HepG2 (cell line): ENCODE data around the gene MEAF6. TPM values are rescaled to one million over a fixed set of nuclear protein-coding genes. Genes with fewer than 3 reads are reported as not detected.
A peak's percentile ranks its signal among the peaks of the same experiment; 100 is the strongest.

Source experiments
- CC2D1A ChIP-seq: sonication (generic); formaldehyde crosslinking; IDR thresholded peaks from 2 replicates; pipeline ENCODE4 v1.8.1; 2023; ENCODE audit warnings: mild to moderate bottlenecking, missing genetic modification reagents
- CHD2 ChIP-seq: IDR thresholded peaks from 2 replicates; pipeline ENCODE4 v1.6.1; 2011; ENCODE audit warnings: low read depth, low read length, improper control_type of control experiment
- DMAP1 ChIP-seq: IDR thresholded peaks from 2 replicates; pipeline ENCODE4 v1.6.1; 2016
- EZH2 ChIP-seq: conservative IDR thresholded peaks from 2 replicates; pipeline ENCODE4 v1.6.1; 2012; ENCODE audit warnings: mild to moderate bottlenecking, low read depth, low read length, moderate library complexity
- GRHL1 ChIP-seq: sonication (generic); formaldehyde crosslinking; conservative IDR thresholded peaks from 2 replicates; pipeline ENCODE4 v1.8.0; 2022; ENCODE audit warnings: missing genetic modification reagents
- GTF3A ChIP-seq: sonication (generic); formaldehyde crosslinking; conservative IDR thresholded peaks from 2 replicates; pipeline ENCODE4 v1.4.0; 2020; ENCODE audit warnings: mild to moderate bottlenecking, missing genetic modification reagents
- ISL2 ChIP-seq: sonication (generic); formaldehyde crosslinking; IDR thresholded peaks from 2 replicates; pipeline ENCODE4 v1.5.0; 2020; ENCODE audit warnings: missing genetic modification reagents
- RORA ChIP-seq: sonication (generic); formaldehyde crosslinking; IDR thresholded peaks from 2 replicates; pipeline ENCODE4 v1.5.0; 2020; ENCODE audit warnings: mild to moderate bottlenecking, missing genetic modification reagents, moderate library complexity
- SALL1 ChIP-seq: sonication (generic); formaldehyde crosslinking; IDR thresholded peaks from 2 replicates; pipeline ENCODE4 v1.8.0; 2022; ENCODE audit warnings: mild to moderate bottlenecking, missing genetic modification reagents
- SMARCC2 ChIP-seq: fragments of 450-650 bp; IDR thresholded peaks from 2 replicates; pipeline ENCODE4 v1.6.1; 2017; ENCODE audit warnings: antibody characterized with exemption, mild to moderate bottlenecking
- TAF1 ChIP-seq: sonication (generic); formaldehyde crosslinking; IDR thresholded peaks from 2 replicates; pipeline ENCODE4 v1.4.0; 2020; ENCODE audit warnings: missing genetic modification reagents
- ZBTB20 ChIP-seq: sonication (generic); formaldehyde crosslinking; IDR thresholded peaks from 2 replicates; pipeline ENCODE4 v1.8.1; 2023; ENCODE audit warnings: missing genetic modification reagents, low read depth, mild to moderate bottlenecking, borderline replicate concordance
- ZFY ChIP-seq: sonication (generic); formaldehyde crosslinking; IDR thresholded peaks from 2 replicates; pipeline ENCODE4 v1.4.0; 2020; ENCODE audit warnings: missing genetic modification reagents
- ZNF10 ChIP-seq: sonication (generic); formaldehyde crosslinking; IDR thresholded peaks from 2 replicates; pipeline ENCODE4 v1.4.0; 2020; ENCODE audit warnings: mild to moderate bottlenecking, low read depth, missing genetic modification reagents, borderline replicate concordance
- ZNF160 ChIP-seq: sonication (generic); formaldehyde crosslinking; IDR thresholded peaks from 2 replicates; pipeline ENCODE4 v1.8.0; 2022; ENCODE audit warnings: mild to moderate bottlenecking, inconsistent platforms, missing genetic modification reagents
- ZNF263 ChIP-seq: sonication (generic); formaldehyde crosslinking; IDR thresholded peaks from 2 replicates; pipeline ENCODE4 v1.4.0; 2020; ENCODE audit warnings: missing genetic modification reagents
- ZNF549 ChIP-seq: sonication (generic); formaldehyde crosslinking; IDR thresholded peaks from 2 replicates; pipeline ENCODE4 v1.5.0; 2020; ENCODE audit warnings: missing genetic modification reagents
- ZNF639 ChIP-seq: conservative IDR thresholded peaks from 2 replicates; pipeline ENCODE4 v1.6.1; 2018; ENCODE audit warnings: missing genetic modification reagents
- ZNF83 ChIP-seq: sonication (generic); formaldehyde crosslinking; IDR thresholded peaks from 2 replicates; pipeline ENCODE4 v1.4.0; 2020; ENCODE audit warnings: missing genetic modification reagents, mild to moderate bottlenecking, borderline replicate concordance
- ZNF883 ChIP-seq: sonication (generic); formaldehyde crosslinking; IDR thresholded peaks from 2 replicates; pipeline ENCODE4 v1.5.1; 2020; ENCODE audit warnings: mild to moderate bottlenecking, missing genetic modification reagents; ENCODE audit errors: not compliant biosample characterization
- polyA plus RNA-seq, 8 experiments: library from polyadenylated mRNA; depleted of rRNA in 3 of 8; stranded (reverse) in 7 of 8; unstranded in 1 of 8; fragments of >200 nt; fragmentation: Illumina TruSeq in 4 of 8; extraction: Trizol in 4 of 8; gene quantifications; 2 replicates each; pipeline versions ENCODE4 v1.2.1 to v1.2.3, GENCODE V29; 2011 to 2016; ENCODE audit warnings: low read depth in 4 of 8, missing spikeins in 1 of 8, mixed read lengths in 1 of 8; ENCODE audit not compliant: insufficient read depth in 1 of 8
- total RNA-seq, 5 experiments: library from RNA; depleted of rRNA; stranded (reverse); fragments of >200 nt; fragmentation: Illumina TruSeq; extraction: Trizol; gene quantifications; 2 replicates each; pipeline ENCODE4 v1.2.3, GENCODE V29; 2016; ENCODE audit warnings: low read depth in 1 of 5
- TF ChIP-seq, protein P1 (sequence below): sonication (generic); formaldehyde crosslinking; IDR thresholded peaks from 2 replicates; pipeline ENCODE4; 2020; ENCODE audit warnings: missing genetic modification reagents, mild to moderate bottlenecking, borderline replicate concordance
- TF ChIP-seq, protein P2 (sequence below): sonication (generic); formaldehyde crosslinking; IDR thresholded peaks from 2 replicates; pipeline ENCODE4 v1.5.1; 2020; ENCODE audit warnings: missing genetic modification reagents, mild to moderate bottlenecking, borderline replicate concordance

MEAF6 gene
- total and polyA plus RNA-seq, 2 of the 13 experiments (the other 11 are each of a cell fraction or from before 2014, with no cell fraction given) = 29.5 to 45.6 TPM

GRCh38 chr1:37474046-37474696, 40.4 kb downstream of the MEAF6 start, which contains the start of gene ZC3H12A (continued):
- TF ChIP-seq GRHL1 (CRISPR knock-in tag) (no peak), ZNF639 (CRISPR knock-in tag) (no peak; the same call in 1 of the 2 replicates), TAF1 (CRISPR knock-in tag) (peak; percentile 69), DMAP1 (peak; percentile 31; the same call in 1 of the 2 replicates), ZNF160 (CRISPR knock-in tag) (no peak), CC2D1A (CRISPR knock-in tag) (no peak), ZBTB20 (CRISPR knock-in tag) (no peak), EZH2 (no peak), ZNF549 (CRISPR knock-in tag) (no peak), CHD2 (0 out of 2 replicates have a peak, but pooled peaks have one; percentile 31), SMARCC2 (no peak), SALL1 (CRISPR knock-in tag) (peak; percentile 50), ZNF10 (CRISPR knock-in tag) (no peak), GTF3A (CRISPR knock-in tag) (no peak), RORA (CRISPR knock-in tag) (no peak), ISL2 (no peak), ZNF83 (CRISPR knock-in tag) (no peak), ZFY (CRISPR knock-in tag) (peak; percentile 84), ZNF263 (CRISPR knock-in tag) (peak; percentile 28; the same call in 1 of the 2 replicates), ZNF883 (CRISPR knock-in tag) (peak; percentile 24)
- TF ChIP-seq, protein P1, sequence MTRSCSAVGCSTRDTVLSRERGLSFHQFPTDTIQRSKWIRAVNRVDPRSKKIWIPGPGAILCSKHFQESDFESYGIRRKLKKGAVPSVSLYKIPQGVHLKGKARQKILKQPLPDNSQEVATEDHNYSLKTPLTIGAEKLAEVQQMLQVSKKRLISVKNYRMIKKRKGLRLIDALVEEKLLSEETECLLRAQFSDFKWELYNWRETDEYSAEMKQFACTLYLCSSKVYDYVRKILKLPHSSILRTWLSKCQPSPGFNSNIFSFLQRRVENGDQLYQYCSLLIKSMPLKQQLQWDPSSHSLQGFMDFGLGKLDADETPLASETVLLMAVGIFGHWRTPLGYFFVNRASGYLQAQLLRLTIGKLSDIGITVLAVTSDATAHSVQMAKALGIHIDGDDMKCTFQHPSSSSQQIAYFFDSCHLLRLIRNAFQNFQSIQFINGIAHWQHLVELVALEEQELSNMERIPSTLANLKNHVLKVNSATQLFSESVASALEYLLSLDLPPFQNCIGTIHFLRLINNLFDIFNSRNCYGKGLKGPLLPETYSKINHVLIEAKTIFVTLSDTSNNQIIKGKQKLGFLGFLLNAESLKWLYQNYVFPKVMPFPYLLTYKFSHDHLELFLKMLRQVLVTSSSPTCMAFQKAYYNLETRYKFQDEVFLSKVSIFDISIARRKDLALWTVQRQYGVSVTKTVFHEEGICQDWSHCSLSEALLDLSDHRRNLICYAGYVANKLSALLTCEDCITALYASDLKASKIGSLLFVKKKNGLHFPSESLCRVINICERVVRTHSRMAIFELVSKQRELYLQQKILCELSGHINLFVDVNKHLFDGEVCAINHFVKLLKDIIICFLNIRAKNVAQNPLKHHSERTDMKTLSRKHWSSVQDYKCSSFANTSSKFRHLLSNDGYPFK (CRISPR knock-in tag) = no peak
- TF ChIP-seq, protein P2, sequence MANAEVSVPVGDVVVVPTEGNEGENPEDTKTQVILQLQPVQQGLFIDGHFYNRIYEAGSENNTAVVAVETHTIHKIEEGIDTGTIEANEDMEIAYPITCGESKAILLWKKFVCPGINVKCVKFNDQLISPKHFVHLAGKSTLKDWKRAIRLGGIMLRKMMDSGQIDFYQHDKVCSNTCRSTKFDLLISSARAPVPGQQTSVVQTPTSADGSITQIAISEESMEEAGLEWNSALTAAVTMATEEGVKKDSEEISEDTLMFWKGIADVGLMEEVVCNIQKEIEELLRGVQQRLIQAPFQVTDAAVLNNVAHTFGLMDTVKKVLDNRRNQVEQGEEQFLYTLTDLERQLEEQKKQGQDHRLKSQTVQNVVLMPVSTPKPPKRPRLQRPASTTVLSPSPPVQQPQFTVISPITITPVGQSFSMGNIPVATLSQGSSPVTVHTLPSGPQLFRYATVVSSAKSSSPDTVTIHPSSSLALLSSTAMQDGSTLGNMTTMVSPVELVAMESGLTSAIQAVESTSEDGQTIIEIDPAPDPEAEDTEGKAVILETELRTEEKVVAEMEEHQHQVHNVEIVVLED (CRISPR knock-in tag) = no peak; the same call in 1 of the 2 replicates
